GM12878 (cell line): ENCODE measurements around the gene APBA1.

Experiments
- CREB1 ChIP-seq: IDR thresholded peaks from 2 replicates; pipeline ENCODE4 v1.6.1; 2012; ENCODE audit warnings: low read depth, mild to moderate bottlenecking, inconsistent platforms
- EZH2 ChIP-seq: IDR thresholded peaks from 2 replicates; pipeline ENCODE4 v1.6.1; 2012; ENCODE audit warnings: low read depth, mild to moderate bottlenecking, control low read depth, inconsistent platforms, low read length, borderline replicate concordance; ENCODE audit not compliant: control insufficient read depth
- NR2C2 ChIP-seq: IDR thresholded peaks from 2 replicates; pipeline ENCODE4 v1.6.1; 2011; ENCODE audit warnings: borderline replicate concordance, low read depth; ENCODE audit not compliant: control insufficient read depth, insufficient read length
- POLR2A ChIP-seq: IDR thresholded peaks from 2 replicates; pipeline ENCODE4 v1.6.1; 2011; ENCODE audit warnings: low read depth, mild to moderate bottlenecking, low read length
- POLR2AphosphoS2 ChIP-seq: IDR thresholded peaks from 2 replicates; pipeline ENCODE4 v1.6.1; 2011; ENCODE audit warnings: low read depth, mild to moderate bottlenecking, low read length, improper control_type of control experiment, moderate library complexity
- POLR2AphosphoS5 ChIP-seq: IDR thresholded peaks from 2 replicates; pipeline ENCODE4 v1.6.1; 2011; ENCODE audit warnings: mild to moderate bottlenecking, low read length, inconsistent platforms
- RB1 ChIP-seq: fragments of 450-650 bp; formaldehyde crosslinking; IDR thresholded peaks from 2 replicates; pipeline ENCODE4 v1.6.1; 2017; ENCODE audit warnings: mild to moderate bottlenecking, borderline replicate concordance
- RELA ChIP-seq: fragments of 450-650 bp; IDR thresholded peaks from 2 replicates; pipeline ENCODE4 v1.8.0; 2014; ENCODE audit warnings: borderline replicate concordance; ENCODE audit not compliant: partially characterized antibody
- SKIL ChIP-seq: fragments of 450-650 bp; IDR thresholded peaks from 2 replicates; pipeline ENCODE4 v1.6.1; 2017; ENCODE audit warnings: mild to moderate bottlenecking, low read depth, inconsistent platforms; ENCODE audit not compliant: poor library complexity, severe bottlenecking
- SP1 ChIP-seq: IDR thresholded peaks from one replicate; pipeline ENCODE4 v1.6.1; 2011; ENCODE audit warnings: low read depth, low read length
- TAF1 ChIP-seq: IDR thresholded peaks from 2 replicates; pipeline ENCODE4 v1.6.1; 2011; ENCODE audit warnings: mild to moderate bottlenecking, low read depth, low read length, borderline replicate concordance
- TF ChIP-seq, protein P1 (sequence below), 3 experiments: IDR thresholded peaks in 2 of 3; conservative IDR thresholded peaks in 1 of 3; 2 replicates each; pipeline ENCODE4 v1.5.1; 2011; ENCODE audit warnings: low read depth in 3 of 3, low read length in 3 of 3, mild to moderate bottlenecking in 3 of 3, control low read depth in 2 of 3, moderate library complexity in 2 of 3, inconsistent platforms in 1 of 3, mixed read lengths in 1 of 3; ENCODE audit not compliant: control insufficient read depth in 2 of 3, insufficient read depth in 1 of 3; ENCODE audit errors: extremely low read depth in 1 of 3
- TF ChIP-seq, protein P2 (sequence below): IDR thresholded peaks from 2 replicates; pipeline ENCODE4 v1.6.1; 2012; ENCODE audit warnings: low read depth, low read length, improper control_type of control experiment

DNA sequence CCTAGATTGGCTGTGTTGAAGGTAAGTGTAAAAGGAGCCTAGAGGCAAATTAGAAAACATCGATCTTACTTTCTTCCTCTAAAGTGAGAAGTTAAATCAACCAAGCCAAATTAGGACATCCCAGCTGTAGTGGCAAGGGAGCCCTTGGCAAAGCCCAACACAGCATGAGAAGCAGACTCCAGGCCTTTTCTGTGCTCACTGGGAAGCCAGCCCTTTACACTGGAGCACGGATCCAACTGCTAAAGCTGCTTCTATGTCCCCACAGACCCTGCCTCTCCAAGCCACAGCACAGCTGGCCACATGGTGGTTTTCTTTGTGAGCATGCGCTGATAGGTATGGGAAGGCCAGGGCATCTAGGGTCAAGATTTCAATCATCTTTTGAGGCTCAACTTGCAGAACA lies 94.1 kb downstream of the APBA1 start:
- TF ChIP-seq, protein P1, sequence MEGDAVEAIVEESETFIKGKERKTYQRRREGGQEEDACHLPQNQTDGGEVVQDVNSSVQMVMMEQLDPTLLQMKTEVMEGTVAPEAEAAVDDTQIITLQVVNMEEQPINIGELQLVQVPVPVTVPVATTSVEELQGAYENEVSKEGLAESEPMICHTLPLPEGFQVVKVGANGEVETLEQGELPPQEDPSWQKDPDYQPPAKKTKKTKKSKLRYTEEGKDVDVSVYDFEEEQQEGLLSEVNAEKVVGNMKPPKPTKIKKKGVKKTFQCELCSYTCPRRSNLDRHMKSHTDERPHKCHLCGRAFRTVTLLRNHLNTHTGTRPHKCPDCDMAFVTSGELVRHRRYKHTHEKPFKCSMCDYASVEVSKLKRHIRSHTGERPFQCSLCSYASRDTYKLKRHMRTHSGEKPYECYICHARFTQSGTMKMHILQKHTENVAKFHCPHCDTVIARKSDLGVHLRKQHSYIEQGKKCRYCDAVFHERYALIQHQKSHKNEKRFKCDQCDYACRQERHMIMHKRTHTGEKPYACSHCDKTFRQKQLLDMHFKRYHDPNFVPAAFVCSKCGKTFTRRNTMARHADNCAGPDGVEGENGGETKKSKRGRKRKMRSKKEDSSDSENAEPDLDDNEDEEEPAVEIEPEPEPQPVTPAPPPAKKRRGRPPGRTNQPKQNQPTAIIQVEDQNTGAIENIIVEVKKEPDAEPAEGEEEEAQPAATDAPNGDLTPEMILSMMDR (IDR thresholded peaks at IDR 0.05 in 2 of 3, conservative IDR thresholded peaks at IDR 0.05 in 1 of 3; ENCODE audit: control insufficient read depth in 2 of 3, extremely low read depth in 1 of 3, insufficient read depth in 1 of 3, low read depth in 3 of 3, low read length in 3 of 3) = no peak
- TF ChIP-seq POLR2A = no peak
- TF ChIP-seq CREB1 = no peak
- TF ChIP-seq POLR2AphosphoS2 = no peak
- TF ChIP-seq TAF1 = no peak
- TF ChIP-seq RB1 = no peak
- TF ChIP-seq RELA = no peak
- TF ChIP-seq, protein P2, sequence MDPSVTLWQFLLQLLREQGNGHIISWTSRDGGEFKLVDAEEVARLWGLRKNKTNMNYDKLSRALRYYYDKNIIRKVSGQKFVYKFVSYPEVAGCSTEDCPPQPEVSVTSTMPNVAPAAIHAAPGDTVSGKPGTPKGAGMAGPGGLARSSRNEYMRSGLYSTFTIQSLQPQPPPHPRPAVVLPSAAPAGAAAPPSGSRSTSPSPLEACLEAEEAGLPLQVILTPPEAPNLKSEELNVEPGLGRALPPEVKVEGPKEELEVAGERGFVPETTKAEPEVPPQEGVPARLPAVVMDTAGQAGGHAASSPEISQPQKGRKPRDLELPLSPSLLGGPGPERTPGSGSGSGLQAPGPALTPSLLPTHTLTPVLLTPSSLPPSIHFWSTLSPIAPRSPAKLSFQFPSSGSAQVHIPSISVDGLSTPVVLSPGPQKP = no peak
- no peak for TF ChIP-seq SKIL
- no peak for TF ChIP-seq NR2C2
- TF ChIP-seq EZH2 = no peak
- TF ChIP-seq POLR2AphosphoS5 = no peak
- no peak for TF ChIP-seq SP1
